Measurements from ENCODE around the gene TMEM184B.

DNA sequence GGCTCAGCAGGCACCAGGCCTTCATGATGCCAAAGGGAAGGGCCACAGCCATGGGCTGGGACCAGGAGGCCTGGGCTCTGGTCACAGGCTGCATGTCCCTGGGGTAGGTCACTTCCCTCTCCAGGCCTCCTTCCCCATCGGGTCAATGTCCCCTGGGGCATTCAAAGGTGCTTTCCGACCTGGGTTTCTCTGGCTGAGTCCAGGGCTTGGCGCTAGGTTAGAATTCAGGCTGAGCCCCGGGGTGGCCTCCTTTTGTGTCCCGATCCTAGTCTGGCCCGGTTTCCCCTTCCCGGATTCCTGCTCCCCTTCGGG, 58.9 kb downstream of the TMEM184B start:
- TF ChIP-seq, protein P1, sequence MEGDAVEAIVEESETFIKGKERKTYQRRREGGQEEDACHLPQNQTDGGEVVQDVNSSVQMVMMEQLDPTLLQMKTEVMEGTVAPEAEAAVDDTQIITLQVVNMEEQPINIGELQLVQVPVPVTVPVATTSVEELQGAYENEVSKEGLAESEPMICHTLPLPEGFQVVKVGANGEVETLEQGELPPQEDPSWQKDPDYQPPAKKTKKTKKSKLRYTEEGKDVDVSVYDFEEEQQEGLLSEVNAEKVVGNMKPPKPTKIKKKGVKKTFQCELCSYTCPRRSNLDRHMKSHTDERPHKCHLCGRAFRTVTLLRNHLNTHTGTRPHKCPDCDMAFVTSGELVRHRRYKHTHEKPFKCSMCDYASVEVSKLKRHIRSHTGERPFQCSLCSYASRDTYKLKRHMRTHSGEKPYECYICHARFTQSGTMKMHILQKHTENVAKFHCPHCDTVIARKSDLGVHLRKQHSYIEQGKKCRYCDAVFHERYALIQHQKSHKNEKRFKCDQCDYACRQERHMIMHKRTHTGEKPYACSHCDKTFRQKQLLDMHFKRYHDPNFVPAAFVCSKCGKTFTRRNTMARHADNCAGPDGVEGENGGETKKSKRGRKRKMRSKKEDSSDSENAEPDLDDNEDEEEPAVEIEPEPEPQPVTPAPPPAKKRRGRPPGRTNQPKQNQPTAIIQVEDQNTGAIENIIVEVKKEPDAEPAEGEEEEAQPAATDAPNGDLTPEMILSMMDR (optimal IDR thresholded peaks at IDR 0.05 in 1 of 3, IDR thresholded peaks at IDR 0.05 in 1 of 3, conservative IDR thresholded peaks at IDR 0.05 in 1 of 3; ENCODE audit: extremely low read depth in 1 of 3, insufficient read depth in 2 of 3, low read length in 3 of 3) = no peak
- TF ChIP-seq EZH2 (IDR thresholded peaks at IDR 0.05; ENCODE audit: low read length) = no peak

Measured in keratinocyte (primary cell).